IPS-18c (cell line): ENCODE measurements around the gene CHRNA9.
"Not testable (repeated sequence)": the region's sequence is repeated elsewhere in the genome, so short reads cannot be mapped to it uniquely, and the experiment has no call there.

Experiments used
- H3K4me3 ChIP-seq: 2 replicates; pipeline ENCODE4 v1.7.0; 2013; ENCODE audit warnings: low read depth, mild to moderate bottlenecking, low read length, moderate library complexity; ENCODE audit not compliant: insufficient read depth
- H3K9me3 ChIP-seq: one replicate; pipeline ENCODE4 v1.6.1; 2013; ENCODE audit warnings: mild to moderate bottlenecking, low read length, moderate library complexity; ENCODE audit not compliant: control insufficient read depth, insufficient read depth

The CHRNA9 gene

DNA sequence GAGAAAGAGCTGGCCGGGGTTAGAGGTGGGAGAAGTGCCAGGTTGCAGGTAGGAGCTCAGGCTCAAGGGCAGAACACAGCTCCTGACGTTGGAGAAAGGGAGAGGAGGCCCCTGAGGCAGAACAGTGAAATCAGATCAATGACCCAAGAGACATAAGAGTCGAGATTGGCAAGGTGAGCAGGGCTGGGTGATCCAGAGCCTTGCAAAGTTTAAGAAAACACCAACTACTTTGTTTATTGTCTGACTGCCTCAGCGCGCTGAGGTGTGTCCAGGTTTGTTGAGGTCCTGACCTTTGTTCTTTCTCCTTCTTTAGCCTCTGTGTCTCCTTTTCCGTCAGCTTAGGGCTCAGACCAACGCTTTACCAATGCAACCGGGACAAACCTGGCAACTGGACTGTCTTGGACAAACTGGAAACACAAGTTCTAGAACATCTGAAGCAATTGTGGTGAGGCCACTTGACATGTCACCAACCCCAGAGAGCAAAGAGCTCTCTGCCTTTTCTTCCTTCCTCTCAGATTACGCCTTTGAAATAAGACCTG lies 28.3 kb downstream of the CHRNA9 start:
- no peak overlapping the region for H3K4me3 ChIP-seq
- H3K9me3 ChIP-seq = no peaks in the 10 kb centered on the region

DNA sequence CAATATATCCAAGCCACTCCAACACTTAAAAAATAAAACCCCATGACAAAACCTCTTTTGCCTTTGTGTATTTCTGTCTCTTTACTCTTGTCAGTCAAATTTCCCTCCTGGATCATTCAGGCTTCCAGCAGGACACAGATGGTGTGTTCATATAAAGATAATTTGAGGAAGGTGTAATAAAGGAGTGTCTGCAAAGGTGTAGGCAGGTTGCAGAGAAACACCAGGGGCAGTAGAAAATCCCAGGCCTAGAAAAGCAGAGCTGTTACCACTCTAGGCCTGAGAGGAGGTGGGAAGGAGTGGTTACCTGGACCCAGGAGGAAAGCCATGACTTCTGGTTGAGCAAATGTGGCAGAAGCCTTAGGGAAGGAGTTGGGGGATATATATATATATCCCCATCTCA lies 28.8 kb downstream of the CHRNA9 start:
- Histone ChIP-seq H3K9me3 (no peaks in the 10 kb centered on the region), H3K4me3 (no peak overlapping the region)

DNA sequence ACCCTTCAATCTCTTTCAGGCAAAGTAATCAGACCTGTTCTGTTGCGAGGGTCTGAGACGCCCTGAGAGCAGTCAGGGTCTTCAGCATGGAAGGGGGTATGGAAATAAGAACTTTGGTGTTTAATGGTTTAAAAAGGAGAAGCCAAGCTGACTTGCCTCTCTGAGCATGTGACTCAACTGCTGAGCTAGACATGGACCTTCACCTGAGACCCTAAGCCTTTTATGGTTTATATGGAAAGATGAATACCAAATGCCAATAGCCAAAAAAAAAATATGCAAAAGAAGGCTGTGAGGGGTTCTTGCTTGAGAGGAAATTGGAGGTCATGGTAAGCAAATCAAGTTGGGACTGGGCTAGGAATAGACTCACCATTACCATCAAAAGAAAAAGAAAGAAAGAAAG lies 30.6 kb downstream of the CHRNA9 start:
- Histone ChIP-seq H3K4me3 (no peak overlapping the region), H3K9me3 (no peaks in the 10 kb centered on the region)

DNA sequence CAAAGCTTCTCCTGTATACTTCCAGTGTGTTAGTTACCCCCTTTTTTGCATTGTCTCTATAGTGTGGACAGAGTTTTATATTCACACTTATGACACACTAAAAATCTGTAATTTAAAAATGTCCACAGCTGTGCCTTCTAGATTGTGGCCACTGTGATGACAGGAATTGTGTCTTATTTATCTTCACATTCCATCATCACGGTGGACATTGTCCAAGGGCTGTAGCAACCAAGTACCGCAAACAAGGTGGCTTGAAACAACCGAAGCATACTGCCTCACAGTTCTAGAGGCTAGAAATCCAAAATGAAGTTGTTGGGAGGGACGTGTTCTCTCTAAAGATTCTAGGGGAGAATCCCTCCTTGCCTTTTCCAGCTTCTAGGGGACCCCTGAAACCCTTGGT lies 32.3 kb downstream of the CHRNA9 start:
- H3K9me3 ChIP-seq = no peaks in the 10 kb centered on the region
- no peak overlapping the region for H3K4me3 ChIP-seq

DNA sequence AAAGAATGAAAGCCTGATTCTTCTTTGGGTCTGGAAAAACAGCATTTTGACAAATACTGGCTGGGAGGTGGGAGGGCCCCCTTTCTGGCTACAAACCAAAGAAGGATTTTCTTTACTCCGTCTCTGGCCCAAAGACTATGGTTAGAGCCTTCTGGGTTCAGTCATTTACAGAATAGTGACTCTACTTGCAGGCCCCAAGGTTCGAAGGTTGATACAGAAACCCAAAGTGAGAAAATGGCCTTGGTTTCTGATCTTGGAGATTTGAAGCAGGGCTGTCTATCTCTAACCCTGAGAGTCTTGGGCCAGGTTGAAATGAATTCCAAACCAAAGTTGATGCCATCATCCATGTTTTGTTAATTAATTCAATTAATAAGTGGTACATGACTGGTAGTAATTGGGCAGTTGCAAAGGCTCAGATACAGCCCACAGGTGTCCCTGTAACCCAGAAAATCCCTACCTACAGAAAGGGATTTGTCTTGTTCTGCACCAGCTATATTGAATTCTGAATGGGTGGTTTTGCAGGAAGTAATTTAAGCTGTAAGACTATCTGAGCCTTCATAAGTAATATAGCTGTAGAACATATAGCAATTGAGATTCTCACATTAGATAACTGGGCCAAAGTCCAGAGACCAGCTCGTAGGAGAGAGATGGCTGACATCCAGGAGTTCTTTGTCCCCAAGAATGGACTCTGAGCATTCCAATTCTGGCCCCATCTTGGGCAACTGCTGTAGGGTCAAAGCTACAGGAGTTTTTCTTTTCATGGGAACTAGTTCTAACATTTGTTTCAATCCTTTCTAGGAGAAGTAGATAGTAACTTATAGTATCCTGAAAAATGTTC lies 34.5 kb downstream of the CHRNA9 start:
- H3K9me3 ChIP-seq = no peaks in the 10 kb centered on the region

DNA sequence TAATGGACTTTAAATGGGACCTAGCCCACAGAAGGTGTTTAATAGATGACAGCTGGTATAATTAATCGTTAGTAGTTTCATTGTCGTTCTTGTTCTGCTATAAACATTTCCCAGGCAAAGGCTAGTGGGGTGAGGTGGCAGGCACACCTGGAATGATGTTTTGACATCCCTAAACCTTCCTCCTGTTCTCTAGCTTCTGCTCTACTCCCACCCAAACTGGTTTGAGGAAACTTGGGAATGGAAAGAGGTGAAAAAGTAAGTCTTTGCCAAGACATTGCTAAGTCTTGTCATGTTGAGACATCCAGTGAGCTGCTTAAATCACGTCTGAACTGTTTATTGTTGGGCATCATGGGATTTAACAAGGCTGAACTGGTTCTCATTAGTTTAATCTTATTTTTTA lies 37.5 kb downstream of the CHRNA9 start:
- Histone ChIP-seq H3K4me3 (no peak overlapping the region), H3K9me3 (no peaks in the 10 kb centered on the region)

More for the DNA sequence above, 34.5 kb downstream of the CHRNA9 start:
- H3K4me3 ChIP-seq = no peak overlapping the region

DNA sequence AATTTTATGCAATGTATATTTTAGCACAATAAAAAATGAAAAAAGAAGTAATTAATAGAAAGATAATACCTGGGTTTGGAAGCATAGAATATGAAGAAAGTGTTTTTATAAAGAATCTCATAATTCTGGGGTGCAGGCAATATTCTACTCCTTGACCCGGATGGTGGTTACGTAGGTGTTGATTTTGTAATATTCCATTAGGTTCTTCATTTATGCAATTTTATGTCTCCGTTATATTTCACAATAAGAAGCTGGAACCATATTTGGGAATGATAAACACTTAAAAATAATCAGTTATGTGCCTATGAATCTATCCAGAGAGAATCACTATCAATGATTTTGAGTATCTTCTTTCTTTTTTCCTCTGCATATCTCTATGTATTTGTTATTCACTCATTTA lies 38.5 kb downstream of the CHRNA9 start:
- Histone ChIP-seq H3K4me3 (no peak overlapping the region), H3K9me3 (no peaks in the 10 kb centered on the region)

DNA sequence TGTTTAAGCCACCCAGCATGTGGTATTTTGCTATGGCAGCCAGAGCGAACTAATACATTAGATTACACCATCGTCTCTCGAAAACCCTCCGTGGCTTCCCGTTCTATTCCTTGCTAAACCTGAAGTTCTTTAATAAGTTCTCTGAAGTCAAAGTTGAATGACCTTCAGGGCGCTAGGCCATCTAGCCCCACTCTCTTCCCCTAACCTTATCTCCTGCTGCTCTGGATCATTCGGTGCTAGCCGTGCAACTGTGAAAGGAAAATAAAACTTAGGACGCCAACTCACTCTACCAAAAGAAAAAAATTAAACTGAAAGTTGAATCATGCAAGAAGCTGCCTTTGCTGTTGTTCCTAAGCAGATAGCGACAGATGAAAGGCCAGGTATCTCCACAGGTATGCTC lies 40.0 kb downstream of the CHRNA9 start:
- Histone ChIP-seq H3K9me3 (no peaks in the 10 kb centered on the region), H3K4me3 (no peak overlapping the region)

DNA sequence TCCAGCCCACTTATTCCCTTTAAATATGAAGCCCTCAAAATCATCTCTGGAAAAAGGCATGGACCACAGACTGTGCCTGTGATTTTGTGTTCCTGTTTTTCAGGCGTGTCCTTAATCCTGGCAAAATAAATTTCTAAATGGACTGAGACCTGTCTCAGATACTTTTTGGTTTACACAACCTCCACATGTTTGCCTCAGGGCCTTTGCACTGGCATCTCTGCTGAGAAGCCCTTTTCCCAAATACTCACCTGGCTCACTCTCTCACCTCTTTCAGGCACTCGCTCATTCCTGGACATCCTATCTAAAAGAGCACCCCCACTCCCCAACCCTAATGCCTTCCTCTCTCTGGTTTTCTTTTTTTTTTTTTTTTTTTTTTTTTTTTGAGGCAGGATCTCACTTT lies 40.5 kb downstream of the CHRNA9 start:
- H3K9me3 ChIP-seq = no peaks in the 10 kb centered on the region
- H3K4me3 ChIP-seq = no peak overlapping the region

DNA sequence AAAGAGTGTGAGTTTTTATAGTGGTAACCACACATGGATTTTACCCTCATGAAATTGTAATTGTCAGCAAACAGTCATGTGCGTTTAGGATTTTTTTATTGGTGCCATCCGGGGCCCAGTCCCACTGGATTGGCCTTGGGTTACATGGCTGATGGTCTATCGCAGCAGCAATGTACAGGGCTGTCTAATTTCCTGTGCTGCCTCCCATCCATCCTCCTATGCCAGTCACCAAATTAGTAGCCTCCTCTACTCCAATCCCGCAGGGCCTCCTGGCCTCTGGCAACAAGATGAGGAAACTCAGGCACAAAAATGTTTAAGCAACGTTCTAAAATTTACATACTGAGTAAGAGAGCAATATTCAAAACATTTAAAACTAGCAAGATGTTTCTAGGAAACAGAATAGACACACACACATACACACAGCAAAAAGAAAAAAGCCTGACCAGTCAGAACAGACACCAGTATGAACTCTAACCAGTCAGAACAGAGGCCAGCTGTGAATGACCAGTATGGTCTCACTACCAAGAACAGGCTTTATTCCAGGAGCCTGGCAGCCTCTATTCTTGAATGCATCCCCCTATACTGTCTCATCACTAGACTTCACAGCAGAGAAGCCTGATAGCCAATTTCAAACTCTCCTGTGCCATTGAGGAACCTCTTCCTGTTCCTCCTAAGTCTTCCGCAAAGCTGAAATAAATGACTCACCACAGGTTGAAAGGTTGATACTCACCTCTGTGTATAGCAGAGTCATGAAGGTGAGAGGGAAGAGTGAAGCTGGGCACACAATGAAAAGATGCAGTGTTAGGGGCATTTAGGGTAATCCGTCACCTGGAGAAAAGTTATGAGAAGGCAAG lies 42.6 kb downstream of the CHRNA9 start:
- Histone ChIP-seq H3K4me3 (no peak overlapping the region), H3K9me3 (no peaks in the 10 kb centered on the region)

DNA sequence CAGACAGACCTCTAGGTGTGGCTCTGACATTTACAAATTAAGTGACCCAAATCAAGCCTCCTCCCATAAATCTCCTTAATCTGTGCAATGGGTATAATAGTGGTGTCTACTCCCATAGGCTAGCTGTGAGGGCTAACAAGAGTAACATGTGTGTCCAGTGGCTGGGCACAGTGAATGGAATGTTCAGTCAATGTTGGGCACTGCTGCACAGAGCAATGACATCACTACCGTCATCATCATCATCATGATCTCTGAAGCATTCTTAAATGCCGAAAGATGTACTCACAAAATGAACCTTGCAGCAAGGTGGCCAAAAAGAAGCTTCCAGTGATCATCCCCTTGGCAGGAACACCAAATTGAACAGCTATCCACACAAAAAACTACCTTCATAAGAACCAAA lies 43.5 kb downstream of the CHRNA9 start:
- no peak overlapping the region for H3K4me3 ChIP-seq
- H3K9me3 ChIP-seq = no peaks in the 10 kb centered on the region

DNA sequence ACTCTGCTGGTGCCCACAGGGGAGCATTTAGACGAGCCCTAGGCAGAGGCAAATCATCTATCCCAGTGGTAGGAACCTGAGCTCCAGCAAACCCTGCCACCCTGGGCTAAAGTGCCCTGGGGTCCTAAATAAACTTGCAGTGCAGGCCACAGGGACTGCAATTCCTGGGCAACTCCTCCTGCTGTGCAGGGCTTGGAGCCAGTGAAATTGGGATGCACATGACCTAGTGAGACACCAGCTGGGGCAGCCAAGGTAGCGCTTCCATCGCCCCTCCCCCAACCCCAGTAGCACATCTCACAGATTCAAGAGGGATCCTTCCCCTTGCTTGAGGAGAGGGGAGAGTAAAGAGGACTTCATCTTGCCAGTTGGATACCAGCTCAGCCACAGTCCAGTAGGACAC lies 44.1 kb downstream of the CHRNA9 start:
- Histone ChIP-seq H3K9me3 (no peaks in the 10 kb centered on the region), H3K4me3 (no peak overlapping the region)

DNA sequence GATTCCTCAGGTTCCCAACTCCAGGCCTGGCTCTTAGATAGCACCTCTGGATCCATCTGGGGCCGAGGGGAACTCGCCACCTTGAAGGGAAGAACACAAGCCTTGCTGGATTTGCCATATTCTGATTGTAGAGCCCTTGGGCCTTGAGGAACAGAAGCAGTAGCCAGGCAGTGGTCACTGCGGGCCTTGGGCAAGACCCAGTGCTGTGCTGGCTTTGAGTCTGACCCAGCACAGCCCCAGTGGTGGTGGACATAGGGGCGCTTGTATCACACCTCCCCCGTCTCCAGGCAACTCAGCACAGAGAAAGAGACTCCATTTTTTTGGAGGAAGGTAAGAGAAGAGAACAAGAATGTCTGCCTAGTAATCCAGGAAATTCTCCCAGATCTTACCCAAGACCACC lies 45.5 kb downstream of the CHRNA9 start:
- H3K9me3 ChIP-seq = no peaks in the 10 kb centered on the region
- no peak overlapping the region for H3K4me3 ChIP-seq

DNA sequence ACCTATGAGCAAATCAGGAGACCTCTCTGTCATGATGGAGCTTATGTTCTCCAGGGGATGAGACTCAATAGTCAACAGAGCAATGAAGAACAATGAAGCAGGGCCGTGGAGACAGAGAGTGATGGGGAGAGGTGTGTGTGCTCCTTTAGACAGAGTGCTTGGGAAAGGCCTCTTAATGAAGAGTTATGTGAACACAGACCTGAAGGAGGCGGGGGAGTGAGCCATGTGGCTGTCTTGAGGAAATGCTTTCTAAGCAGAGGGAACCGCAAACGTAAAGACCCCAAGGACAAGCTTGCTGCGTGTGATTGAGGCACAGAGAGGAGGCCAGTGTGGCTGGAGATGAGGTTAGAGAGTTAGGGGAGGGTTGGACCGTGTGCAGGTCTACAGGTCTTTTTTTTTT lies 53.1 kb downstream of the CHRNA9 start:
- Histone ChIP-seq H3K4me3 (no peak overlapping the region), H3K9me3 (no peaks in the 10 kb centered on the region)

DNA sequence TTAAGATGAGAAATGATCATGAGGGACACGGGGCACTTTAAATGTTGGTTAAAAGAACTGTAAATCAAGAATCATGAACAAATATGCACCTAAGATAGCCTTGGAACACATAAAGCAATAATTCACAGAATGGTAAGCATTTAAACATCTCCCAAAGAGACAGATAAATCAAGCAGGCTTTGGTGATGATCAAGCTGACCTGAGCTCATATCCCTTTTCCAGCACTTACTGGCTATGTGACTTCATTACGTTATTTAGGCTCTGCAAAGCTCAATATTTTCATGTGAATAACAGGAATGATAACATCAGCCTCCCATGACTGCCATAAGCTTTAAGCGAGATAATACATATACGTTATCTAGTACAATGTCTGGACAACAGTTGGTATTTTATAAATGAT lies 54.9 kb downstream of the CHRNA9 start:
- H3K4me3 ChIP-seq = no peak overlapping the region
- no peaks in the 10 kb centered on the region for H3K9me3 ChIP-seq

DNA sequence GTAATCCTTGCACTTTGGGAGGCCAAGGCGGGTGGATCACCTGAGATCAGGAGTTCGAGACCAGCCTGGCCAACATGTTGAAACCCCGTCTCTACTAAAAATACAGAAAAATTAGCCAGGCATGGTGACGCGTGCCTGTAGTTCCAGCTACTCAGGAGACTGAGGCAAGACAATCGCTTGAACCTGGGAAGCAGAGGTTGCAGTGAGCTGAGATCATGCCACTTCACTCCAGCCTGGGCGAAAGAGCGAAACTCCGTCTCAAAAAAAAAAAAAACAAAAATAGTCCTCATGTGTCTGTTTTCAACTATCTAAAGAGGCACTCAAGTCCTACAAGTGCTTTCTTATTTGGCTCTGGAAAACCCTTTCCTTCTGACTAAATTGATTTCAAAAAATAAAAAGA lies 57.1 kb downstream of the CHRNA9 start:
- not testable (repeated sequence) for H3K4me3 ChIP-seq, H3K9me3 ChIP-seq

DNA sequence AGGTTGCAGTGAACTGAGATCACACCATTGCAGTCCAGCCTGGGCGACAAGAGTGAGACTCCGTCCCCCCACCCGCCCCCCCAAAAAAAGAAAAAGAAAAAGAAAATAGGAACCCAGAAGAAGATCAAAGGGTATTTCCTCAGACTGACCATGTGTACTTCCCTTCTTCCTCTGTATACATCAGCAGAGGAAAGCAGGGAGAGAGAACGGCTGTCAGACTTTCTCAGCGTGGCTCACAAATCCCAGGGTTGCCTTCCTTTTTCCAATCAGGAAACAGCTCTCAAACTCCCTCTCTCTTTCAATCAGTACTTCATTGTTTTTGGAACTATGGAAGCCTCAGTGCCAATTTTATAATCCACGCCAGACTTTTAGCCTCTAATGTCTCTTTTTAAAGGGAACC lies 59.1 kb downstream of the CHRNA9 start:
- Histone ChIP-seq H3K4me3 (no peak overlapping the region), H3K9me3 (no peaks in the 10 kb centered on the region)
